ENCODE results near the gene EHF. TPM values are rescaled to one million over a fixed set of nuclear protein-coding genes. Genes with fewer than 3 reads are reported as not detected.
A peak's percentile ranks its signal among the peaks of the same experiment; 100 is the strongest.

EHF gene
- polyA plus RNA-seq, 1 donor: 14.7 TPM

- no peaks in the 10 kb centered on the region for H3K27me3 ChIP-seq (ENCODE audit: control insufficient read depth, insufficient read depth, low read length)
- no peak for DNase-seq
- peaks cover 26% of the 10 kb centered on the region for H3K4me1 ChIP-seq (ENCODE audit: control insufficient read depth, insufficient read depth, low read length)
- H3K27ac ChIP-seq (ENCODE audit: low read length): peak overlapping the region; percentile 63
- H3K9me3 ChIP-seq (ENCODE audit: control insufficient read depth, low read depth, low read length): no peaks in the 10 kb centered on the region
- H3K36me3 ChIP-seq (ENCODE audit: control insufficient read depth, insufficient read depth, low read length): no peaks in the 10 kb centered on the region
- no peak overlapping the region for H3K4me3 ChIP-seq (ENCODE audit: low read length)
Observed at GRCh38 chr11:34633640-34633989, 12.7 kb downstream of the EHF start.

DNA sequence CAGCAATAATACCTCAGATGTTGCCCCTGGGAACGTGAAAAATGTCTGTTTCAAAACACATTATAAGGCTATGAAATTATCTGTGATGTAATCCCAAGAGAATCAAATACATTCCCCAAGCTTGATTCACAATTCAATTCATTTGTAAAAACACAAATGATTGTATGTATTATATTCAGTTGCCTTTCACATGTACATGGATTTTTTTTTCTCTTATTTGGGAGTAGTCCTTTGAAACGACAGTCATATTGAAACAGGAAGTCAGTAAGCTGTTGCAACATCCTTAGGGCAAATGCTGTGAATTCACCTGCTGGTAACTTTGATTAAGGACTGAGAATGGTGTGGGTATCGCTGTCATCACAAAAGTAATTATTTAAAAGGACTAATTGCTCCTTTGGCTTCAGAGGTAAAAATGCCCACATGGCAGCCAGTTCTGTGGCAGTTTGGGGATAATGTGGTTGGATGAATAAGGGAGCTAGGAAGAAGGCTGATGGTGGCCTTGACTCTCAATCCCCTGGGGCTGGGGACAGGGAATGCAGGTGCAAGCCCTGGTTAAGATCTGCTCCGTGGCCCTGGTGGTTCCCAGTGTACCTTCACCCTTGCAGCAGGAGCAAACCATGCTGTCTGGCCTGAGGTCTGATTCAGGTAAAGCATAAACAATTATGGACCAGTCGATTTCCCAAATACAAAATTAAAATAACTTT is 13.2 kb downstream of the EHF start:
- no CpG with 5 or more reads among the region's 5 CpGs for WGBS (ENCODE audit: insufficient coverage, low lambda C conversion rate)
- peaks cover 30% of the 10 kb centered on the region for H3K4me1 ChIP-seq (ENCODE audit: control insufficient read depth, insufficient read depth, low read length)
- H3K27ac ChIP-seq (ENCODE audit: low read length): peak overlapping the region; percentile 63
- no peaks in the 10 kb centered on the region for H3K36me3 ChIP-seq (ENCODE audit: control insufficient read depth, insufficient read depth, low read length)
- H3K9me3 ChIP-seq (ENCODE audit: control insufficient read depth, low read depth, low read length): no peaks in the 10 kb centered on the region
- no peaks in the 10 kb centered on the region for H3K27me3 ChIP-seq (ENCODE audit: control insufficient read depth, insufficient read depth, low read length)
- H3K4me3 ChIP-seq (ENCODE audit: low read length): no peak overlapping the region
- DNase-seq: peak in 1 of 2 donors; percentile 79

- no peak for DNase-seq
- H3K27ac ChIP-seq (ENCODE audit: low read length): peak overlapping the region; percentile 63
- no CpG with 5 or more reads among the region's 2 CpGs for WGBS (ENCODE audit: insufficient coverage, low lambda C conversion rate)
- no peaks in the 10 kb centered on the region for H3K27me3 ChIP-seq (ENCODE audit: control insufficient read depth, insufficient read depth, low read length)
- H3K4me1 ChIP-seq (ENCODE audit: control insufficient read depth, insufficient read depth, low read length): peaks cover 36% of the 10 kb centered on the region
- H3K36me3 ChIP-seq (ENCODE audit: control insufficient read depth, insufficient read depth, low read length): no peaks in the 10 kb centered on the region
- no peaks in the 10 kb centered on the region for H3K9me3 ChIP-seq (ENCODE audit: control insufficient read depth, low read depth, low read length)
- no peak overlapping the region for H3K4me3 ChIP-seq (ENCODE audit: low read length)
Observed at GRCh38 chr11:34634694-34635062, 13.8 kb downstream of the EHF start.

GRCh38 chr11:34636127-34636526 is 15.2 kb downstream of the EHF start:
- H3K36me3 ChIP-seq (ENCODE audit: control insufficient read depth, insufficient read depth, low read length): no peaks in the 10 kb centered on the region
- no peak overlapping the region for H3K4me3 ChIP-seq (ENCODE audit: low read length)
- 100% methylated on average over 1 of the region's 1 CpG for WGBS (ENCODE audit: insufficient coverage, low lambda C conversion rate)
- H3K27ac ChIP-seq (ENCODE audit: low read length): no peak overlapping the region
- H3K27me3 ChIP-seq (ENCODE audit: control insufficient read depth, insufficient read depth, low read length): no peaks in the 10 kb centered on the region
- DNase-seq: no peak
- H3K9me3 ChIP-seq (ENCODE audit: control insufficient read depth, low read depth, low read length): no peaks in the 10 kb centered on the region
- H3K4me1 ChIP-seq (ENCODE audit: control insufficient read depth, insufficient read depth, low read length): peaks cover 48% of the 10 kb centered on the region

- Histone ChIP-seq H3K27me3 (ENCODE audit: control insufficient read depth, insufficient read depth, low read length) (no peaks in the 10 kb centered on the region), H3K4me1 (ENCODE audit: control insufficient read depth, insufficient read depth, low read length) (peaks cover 57% of the 10 kb centered on the region), H3K4me3 (ENCODE audit: low read length) (no peak overlapping the region), H3K27ac (ENCODE audit: low read length) (no peak overlapping the region), H3K9me3 (ENCODE audit: control insufficient read depth, low read depth, low read length) (no peaks in the 10 kb centered on the region), H3K36me3 (ENCODE audit: control insufficient read depth, insufficient read depth, low read length) (no peaks in the 10 kb centered on the region)
- no CpG with 5 or more reads among the region's 5 CpGs for WGBS (ENCODE audit: insufficient coverage, low lambda C conversion rate)
- DNase-seq: no peak
Observed at GRCh38 chr11:34637303-34637702, 16.4 kb downstream of the EHF start.

- H3K4me1 ChIP-seq (ENCODE audit: control insufficient read depth, insufficient read depth, low read length): peaks cover 62% of the 10 kb centered on the region
Observed at GRCh38 chr11:34638897-34639296, 18.0 kb downstream of the EHF start.

GRCh38 chr11:34639545-34639944 is 18.7 kb downstream of the EHF start:
- peaks cover 60% of the 10 kb centered on the region for H3K4me1 ChIP-seq (ENCODE audit: control insufficient read depth, insufficient read depth, low read length)
- 100% methylated on average over 2 of the region's 4 CpGs for WGBS (ENCODE audit: insufficient coverage, low lambda C conversion rate)
- H3K27ac ChIP-seq (ENCODE audit: low read length): peak overlapping the region; percentile 84
- H3K36me3 ChIP-seq (ENCODE audit: control insufficient read depth, insufficient read depth, low read length): no peaks in the 10 kb centered on the region
- no peak overlapping the region for H3K4me3 ChIP-seq (ENCODE audit: low read length)
- DNase-seq: peak in 1 of 2 donors; percentile 52
- no peaks in the 10 kb centered on the region for H3K9me3 ChIP-seq (ENCODE audit: control insufficient read depth, low read depth, low read length)
- H3K27me3 ChIP-seq (ENCODE audit: control insufficient read depth, insufficient read depth, low read length): no peaks in the 10 kb centered on the region

More at GRCh38 chr11:34638897-34639296, 18.0 kb downstream of the EHF start:
- peak overlapping the region; percentile 84 for H3K27ac ChIP-seq (ENCODE audit: low read length)
- no CpG with 5 or more reads among the region's 3 CpGs for WGBS (ENCODE audit: insufficient coverage, low lambda C conversion rate)
- no peaks in the 10 kb centered on the region for H3K27me3 ChIP-seq (ENCODE audit: control insufficient read depth, insufficient read depth, low read length)
- H3K9me3 ChIP-seq (ENCODE audit: control insufficient read depth, low read depth, low read length): no peaks in the 10 kb centered on the region
- no peak overlapping the region for H3K4me3 ChIP-seq (ENCODE audit: low read length)
- H3K36me3 ChIP-seq (ENCODE audit: control insufficient read depth, insufficient read depth, low read length): no peaks in the 10 kb centered on the region
- DNase-seq: no peak

DNA sequence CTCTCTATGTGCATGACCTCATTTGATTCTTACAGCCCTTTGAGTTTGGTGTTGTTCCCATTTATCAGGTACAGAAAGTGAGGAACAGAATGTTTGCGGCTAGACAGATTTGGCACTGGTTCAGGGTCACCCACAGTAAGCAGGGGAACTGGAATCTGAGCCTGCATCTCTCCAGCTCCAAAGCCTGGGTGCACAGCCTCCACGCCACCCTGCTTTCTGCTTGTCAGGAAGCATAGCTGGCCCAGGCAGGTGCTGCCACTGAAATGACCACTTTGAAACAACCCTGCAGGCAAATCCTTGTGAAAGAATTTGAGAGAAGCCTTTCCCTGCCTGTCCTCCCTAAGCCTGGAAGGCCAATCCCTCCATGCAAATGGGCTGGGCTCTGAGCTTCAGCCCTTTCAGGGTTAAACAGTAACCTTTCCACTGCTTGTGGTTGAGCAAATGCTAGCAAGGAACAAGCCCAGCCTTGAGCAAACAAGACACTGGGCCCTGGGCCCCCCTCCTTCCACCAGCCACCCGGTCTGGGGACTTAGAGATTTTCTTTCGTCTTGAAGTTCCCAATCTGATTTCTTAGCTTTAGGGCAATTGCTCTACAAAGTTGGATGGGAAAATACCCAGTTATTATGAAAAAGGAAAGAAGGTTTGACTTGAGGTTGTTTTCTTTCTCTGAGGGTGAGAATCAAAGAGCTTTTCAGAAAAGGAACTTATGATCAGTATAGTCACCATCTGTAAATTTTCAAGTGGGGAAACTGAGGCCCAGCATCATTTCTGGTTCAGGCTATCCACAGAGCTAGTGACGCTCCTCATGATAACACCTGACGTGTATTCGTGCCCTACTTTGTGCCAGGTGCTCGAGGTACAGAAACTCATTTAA is 19.4 kb downstream of the EHF start:
- H3K36me3 ChIP-seq (ENCODE audit: control insufficient read depth, insufficient read depth, low read length): no peaks in the 10 kb centered on the region
- WGBS (ENCODE audit: insufficient coverage, low lambda C conversion rate): no CpG with 5 or more reads among the region's 8 CpGs
- DNase-seq: peak; percentile 90 to 95
- peak overlapping the region; percentile 84 for H3K27ac ChIP-seq (ENCODE audit: low read length)
- H3K9me3 ChIP-seq (ENCODE audit: control insufficient read depth, low read depth, low read length): no peaks in the 10 kb centered on the region
- H3K4me3 ChIP-seq (ENCODE audit: low read length): no peak overlapping the region
- H3K27me3 ChIP-seq (ENCODE audit: control insufficient read depth, insufficient read depth, low read length): no peaks in the 10 kb centered on the region
- H3K4me1 ChIP-seq (ENCODE audit: control insufficient read depth, insufficient read depth, low read length): peaks cover 54% of the 10 kb centered on the region

DNA sequence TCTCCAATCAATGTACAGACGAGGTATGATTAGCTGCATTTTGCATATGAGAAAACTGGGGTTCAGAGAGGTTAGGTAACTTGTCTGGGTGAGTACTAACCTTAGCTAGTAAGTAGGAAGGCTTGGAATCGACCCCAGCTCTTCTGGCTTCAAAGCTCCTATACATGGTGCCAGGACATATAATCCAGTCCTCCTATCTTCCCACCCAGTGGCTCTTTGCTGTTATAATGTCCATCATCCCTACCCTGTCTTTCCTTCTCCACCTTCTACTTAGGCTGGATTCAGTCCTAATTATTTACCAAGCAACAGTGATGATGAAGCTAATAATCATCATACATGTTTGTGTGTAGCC is 20.0 kb downstream of the EHF start:
- Histone ChIP-seq H3K4me3 (ENCODE audit: low read length) (no peak overlapping the region), H3K36me3 (ENCODE audit: control insufficient read depth, insufficient read depth, low read length) (no peaks in the 10 kb centered on the region), H3K9me3 (ENCODE audit: control insufficient read depth, low read depth, low read length) (no peaks in the 10 kb centered on the region), H3K27me3 (ENCODE audit: control insufficient read depth, insufficient read depth, low read length) (no peaks in the 10 kb centered on the region), H3K4me1 (ENCODE audit: control insufficient read depth, insufficient read depth, low read length) (peaks cover 48% of the 10 kb centered on the region), H3K27ac (ENCODE audit: low read length) (peak overlapping the region; percentile 84)
- DNase-seq: peak in 1 of 2 donors; percentile 51
- WGBS (ENCODE audit: insufficient coverage, low lambda C conversion rate): no CpG with 5 or more reads among the region's 2 CpGs

DNA sequence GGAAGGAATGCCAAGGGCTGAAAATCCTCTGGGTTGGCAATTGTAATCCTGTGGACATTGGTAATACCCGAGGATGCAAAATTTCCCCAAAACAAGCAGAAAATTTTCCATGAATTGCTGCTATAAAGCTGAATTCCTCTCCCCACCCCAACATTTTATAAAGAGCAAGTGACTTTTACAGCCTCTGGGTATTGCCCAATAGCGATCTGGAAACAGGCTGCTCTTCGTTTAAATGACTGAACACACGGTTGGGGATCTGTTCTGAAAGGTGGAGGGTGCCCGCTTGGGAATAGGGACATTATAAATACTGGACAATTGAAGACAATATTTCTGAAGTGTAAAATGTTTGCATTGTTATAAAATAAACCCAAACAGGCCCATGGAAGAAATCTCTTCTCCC is 20.6 kb downstream of the EHF start:
- no peaks in the 10 kb centered on the region for H3K9me3 ChIP-seq (ENCODE audit: control insufficient read depth, low read depth, low read length)
- 20% methylated on average over 1 of the region's 5 CpGs for WGBS (ENCODE audit: insufficient coverage, low lambda C conversion rate)
- H3K36me3 ChIP-seq (ENCODE audit: control insufficient read depth, insufficient read depth, low read length): no peaks in the 10 kb centered on the region
- H3K4me1 ChIP-seq (ENCODE audit: control insufficient read depth, insufficient read depth, low read length): peaks cover 48% of the 10 kb centered on the region
- peak; percentile 79 to 88 for DNase-seq
- no peaks in the 10 kb centered on the region for H3K27me3 ChIP-seq (ENCODE audit: control insufficient read depth, insufficient read depth, low read length)
- no peak overlapping the region for H3K4me3 ChIP-seq (ENCODE audit: low read length)
- H3K27ac ChIP-seq (ENCODE audit: low read length): peak overlapping the region; percentile 84
